ENCODE data around the gene EXT2. TPM values are rescaled to one million over a fixed set of nuclear protein-coding genes. Genes with fewer than 3 reads are reported as not detected.

The EXT2 gene
- polyA plus RNA-seq, 1 donor = 71.2 TPM

- DNase-seq = no peak
Observed at GRCh38 chr11:44130751-44131150, 35.3 kb downstream of the EXT2 start.

GRCh38 chr11:44133335-44133946, 38.0 kb downstream of the EXT2 start:
- no peak for DNase-seq

- DNase-seq = no peak
Observed at GRCh38 chr11:44134625-44135024, 39.1 kb downstream of the EXT2 start.

GRCh38 chr11:44136176-44136945, 40.9 kb downstream of the EXT2 start:
- no peak for DNase-seq

- no peak for DNase-seq
Observed at GRCh38 chr11:44137057-44137456, 41.6 kb downstream of the EXT2 start.

DNA sequence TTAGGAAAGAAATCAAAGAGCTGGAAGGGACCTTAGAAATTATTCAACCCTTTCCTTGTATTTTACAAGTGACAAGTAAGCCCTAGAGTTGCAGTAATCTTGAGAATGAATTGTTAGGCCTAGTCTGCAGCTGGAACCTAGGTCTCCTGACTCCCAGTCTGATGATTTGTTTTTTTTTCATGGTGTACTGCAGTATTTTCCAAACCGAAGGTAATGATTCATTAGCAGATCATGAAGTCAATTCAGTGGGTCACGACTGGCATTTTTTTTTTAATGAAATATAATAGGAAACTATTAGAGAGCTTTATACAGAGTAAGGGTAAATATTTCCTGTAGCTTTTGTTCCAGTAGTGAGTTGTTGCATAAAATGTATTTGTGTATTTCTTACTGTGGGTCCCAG, 42.8 kb downstream of the EXT2 start:
- DNase-seq = no peak

- no peak for DNase-seq
Observed at GRCh38 chr11:44138980-44139379, 43.5 kb downstream of the EXT2 start.

GRCh38 chr11:44139565-44140330, 44.3 kb downstream of the EXT2 start:
- DNase-seq = peak; percentile 68

- DNase-seq = no peak
Observed at GRCh38 chr11:44140372-44140771, 44.9 kb downstream of the EXT2 start.

DNA sequence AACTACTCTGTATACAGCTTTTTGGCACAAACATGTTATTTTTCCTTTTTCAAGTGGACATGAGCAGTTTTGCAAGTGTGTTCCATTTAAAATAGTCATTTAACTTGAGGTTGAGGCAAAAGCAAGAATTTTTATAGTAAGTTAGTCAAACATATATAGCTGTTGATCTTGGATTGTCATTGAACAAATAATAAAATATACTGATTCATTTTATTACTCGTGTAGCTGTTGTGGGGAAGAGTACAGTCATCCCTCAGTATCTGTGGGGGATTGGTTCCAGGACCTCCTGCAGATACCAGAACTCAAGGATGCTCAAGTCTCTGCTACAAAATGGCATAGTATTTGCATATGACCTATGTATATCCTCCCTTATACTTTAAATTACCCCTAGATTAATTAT, 45.3 kb downstream of the EXT2 start:
- DNase-seq = no peak

DNA sequence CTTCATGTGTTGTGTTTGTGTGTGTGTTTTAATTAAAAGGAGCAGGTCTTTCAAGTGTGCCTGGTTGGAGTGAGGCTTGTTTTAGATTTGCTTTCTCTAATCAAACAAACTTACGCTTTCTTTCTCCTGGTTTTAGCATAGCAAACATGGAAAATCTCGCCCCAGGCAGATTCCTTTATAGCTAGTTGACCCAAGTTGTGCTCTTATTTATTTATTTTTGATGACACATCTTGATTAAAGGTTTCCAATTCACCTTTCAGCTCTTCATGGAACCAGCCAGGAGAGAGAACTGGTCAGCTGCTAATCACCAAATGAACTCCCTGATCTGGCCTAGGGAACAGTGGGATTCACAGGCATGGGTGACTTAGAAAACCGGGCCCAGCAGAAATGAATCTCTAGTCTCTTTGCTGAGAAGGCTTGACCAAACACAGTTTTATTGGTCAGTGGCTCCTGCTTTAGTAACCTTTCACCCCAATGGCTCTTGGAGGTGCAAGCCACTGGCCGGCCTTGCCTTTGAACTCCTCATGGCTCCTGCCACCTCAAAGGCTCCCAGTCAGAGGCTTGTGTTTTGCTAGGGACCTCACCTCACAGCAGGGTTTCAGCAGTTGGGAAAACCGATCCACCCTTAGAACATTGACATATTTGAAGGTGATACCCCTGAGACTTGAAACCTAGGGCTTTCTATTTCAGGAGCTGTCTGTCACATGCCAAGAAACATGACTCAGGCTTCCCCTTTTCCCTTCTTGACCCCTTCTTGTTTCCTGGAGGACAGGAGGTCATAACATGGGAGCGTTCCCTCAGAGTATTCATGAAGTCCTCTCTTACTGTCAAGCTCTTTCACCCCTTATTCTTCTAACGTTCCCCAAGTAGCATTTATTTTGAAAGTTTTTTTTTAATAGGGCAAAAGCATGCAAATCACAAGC, 48.8 kb downstream of the EXT2 start:
- no peak for DNase-seq

- DNase-seq = no peak
Observed at GRCh38 chr11:44145011-44145775, 49.7 kb downstream of the EXT2 start.

DNA sequence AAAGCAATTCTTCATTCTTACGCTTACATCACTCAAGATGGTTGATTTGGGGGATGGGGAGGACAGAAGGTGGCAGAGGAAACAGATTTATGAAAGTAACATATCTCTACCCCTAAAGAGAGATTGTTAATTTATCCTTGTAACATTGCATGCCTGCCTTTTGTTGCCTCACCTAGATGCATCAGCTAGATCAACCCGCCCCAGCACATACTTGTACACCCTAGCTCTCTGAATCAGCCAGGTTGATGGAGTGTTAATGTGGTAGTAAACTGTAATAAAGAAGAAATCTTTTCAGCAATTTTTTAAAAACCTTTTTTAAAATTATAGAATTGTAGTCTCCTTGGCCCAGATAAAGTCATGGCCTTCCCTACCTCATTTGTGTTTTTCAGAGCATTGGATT, 51.5 kb downstream of the EXT2 start:
- no peak for DNase-seq

GRCh38 chr11:44147751-44148150, 52.3 kb downstream of the EXT2 start:
- no peak for DNase-seq

DNA sequence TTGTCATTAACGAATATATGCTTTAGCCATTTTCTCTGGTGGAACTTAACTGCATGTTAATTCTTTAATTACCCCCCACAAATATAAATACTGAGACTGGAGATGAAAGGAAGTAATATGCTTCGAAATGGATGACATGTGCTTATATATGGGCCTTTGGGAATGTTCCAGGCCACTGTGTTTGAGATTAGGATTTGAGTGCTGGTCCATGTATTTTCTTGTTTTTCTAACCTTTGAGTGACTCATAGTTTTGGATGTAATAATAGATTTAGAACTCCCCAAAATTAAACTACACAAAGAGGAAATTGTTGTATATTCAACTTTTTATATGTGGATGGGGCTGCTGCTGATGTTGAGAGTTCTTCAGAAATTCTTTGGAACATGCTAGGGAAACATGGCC, 54.2 kb downstream of the EXT2 start:
- no peak for DNase-seq

GRCh38 chr11:44150401-44150800, 54.9 kb downstream of the EXT2 start:
- DNase-seq = no peak

GRCh38 chr11:44157019-44157418, 61.5 kb downstream of the EXT2 start:
- no peak for DNase-seq

DNA sequence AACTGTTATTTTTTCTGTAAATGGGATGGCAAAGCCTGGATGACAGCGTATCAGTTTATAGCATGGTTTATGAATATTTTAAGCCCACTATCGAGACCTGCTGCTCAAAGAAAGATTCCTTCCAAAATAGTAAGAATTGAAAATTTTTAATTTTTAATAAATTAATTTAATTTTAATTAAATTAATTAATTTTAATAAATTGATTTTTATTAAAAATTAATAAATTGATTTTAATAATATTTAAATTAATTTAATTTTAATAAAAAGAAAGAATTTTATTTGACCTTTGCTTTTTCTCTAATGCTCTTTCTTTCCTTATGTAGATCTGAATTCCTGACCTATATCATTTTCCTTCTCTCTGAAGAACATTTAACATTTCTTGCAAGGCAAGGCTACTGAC, 62.9 kb downstream of the EXT2 start:
- no peak for DNase-seq

DNA sequence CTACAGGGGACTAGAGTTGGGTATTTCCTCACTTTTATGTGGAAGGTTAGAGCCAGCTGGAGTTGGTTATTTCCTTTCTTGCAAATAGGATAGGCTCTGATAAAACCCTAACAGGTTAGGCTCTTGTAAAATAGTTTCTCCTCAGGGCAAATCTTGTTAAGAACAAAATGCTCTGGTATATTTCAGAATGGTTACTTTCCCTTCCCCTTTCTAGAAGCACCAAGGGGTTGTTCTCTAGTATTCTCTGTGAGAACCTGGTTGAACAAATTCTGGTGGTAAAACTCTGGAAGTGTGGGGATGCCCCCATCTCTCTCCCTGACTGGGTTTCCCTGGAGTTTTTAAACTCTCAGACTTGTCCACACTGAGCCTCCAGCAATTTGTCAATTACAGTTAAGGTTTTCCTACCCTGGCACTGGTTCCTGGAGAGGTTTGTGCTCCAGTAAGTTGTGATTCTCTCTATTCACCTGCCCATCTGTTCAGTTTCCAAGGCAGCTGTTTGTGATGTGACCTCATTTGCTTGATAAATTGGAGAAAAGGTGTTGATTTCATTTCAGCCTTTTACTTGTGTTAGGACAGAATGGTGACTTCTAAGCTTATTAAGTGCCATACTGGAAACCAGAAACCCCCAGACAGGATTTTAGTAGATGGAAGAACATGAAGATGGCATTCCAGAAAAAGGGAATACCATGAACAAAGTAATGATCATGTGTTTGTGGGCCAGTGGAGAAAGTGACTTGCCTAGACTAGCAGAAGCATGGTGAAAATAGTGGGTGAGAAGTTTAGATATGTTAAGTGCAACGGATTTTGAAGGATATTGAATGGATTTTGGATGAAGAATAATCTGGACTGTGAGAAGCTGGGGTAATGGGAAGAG, 64.6 kb downstream of the EXT2 start:
- no peak for DNase-seq

- no peak for DNase-seq
Observed at GRCh38 chr11:44162004-44162403, 66.5 kb downstream of the EXT2 start.

All from left kidney (tissue), 2 donors.